IMR-90 (cell line): Measurements from ENCODE around the gene NDST3. TPM values are rescaled to one million over a fixed set of nuclear protein-coding genes. Genes with fewer than 3 reads are reported as not detected.
A peak's percentile ranks its signal among the peaks of the same experiment; 100 is the strongest.

ENCODE experiments used
- ATAC-seq: fragments of 200-7000 bp; cut with Tn5 transposase; 2 replicates; pipeline ENCODE4 v1.9.1; 2020; ENCODE audit warnings: low read depth, mild to moderate bottlenecking, moderate library complexity
- BruUV-seq: library from RNA; stranded (reverse); fragments of 400-500 nt; replicated peaks from 2 replicates; lab custom pipeline; 2021; lab: Mats Ljungman, UMichigan
- CTCF ChIA-PET: fragments of 300-600 bp; formaldehyde crosslinking; extraction: SDS; loops from one replicate; lab custom pipeline; 2021; ENCODE audit warnings: antibody characterized with exemption; lab: Yijun Ruan, JAX
- POLR2A ChIA-PET: fragments of 300-600 bp; sonication (Branson Sonifier 250); formaldehyde crosslinking; loops from one replicate; lab custom pipeline; 2022; ENCODE audit warnings: antibody characterized with exemption; ENCODE audit not compliant: unreplicated experiment; lab: Charles Lee
- DNase-seq: peaks from one replicate; pipeline ENCODE4 v3.0.0; 2013
- H2AFZ ChIP-seq: replicated peaks from 2 replicates; pipeline ENCODE3; 2013; ENCODE audit warnings: low read length, mild to moderate bottlenecking; ENCODE audit not compliant: poor library complexity
- H2AK5ac ChIP-seq: 2 replicates; pipeline ENCODE4 v1.6.1; 2013; ENCODE audit warnings: low read depth, low read length, inconsistent platforms
- H2AK9ac ChIP-seq: replicated peaks from 2 replicates; pipeline ENCODE3; 2013; ENCODE audit warnings: mild to moderate bottlenecking, low read depth, low read length, moderate library complexity; ENCODE audit not compliant: poor library complexity
- H2BK120ac ChIP-seq: 2 replicates; pipeline ENCODE4 v1.6.1; 2013; ENCODE audit warnings: low read depth, low read length, inconsistent platforms
- H2BK15ac ChIP-seq: 3 replicates; pipeline ENCODE4 v1.6.1; 2013; ENCODE audit warnings: low read depth, low read length, inconsistent platforms
- H2BK20ac ChIP-seq: 2 replicates; pipeline ENCODE4 v1.6.1; 2013; ENCODE audit warnings: low read depth, mild to moderate bottlenecking, inconsistent platforms, low read length, moderate library complexity
- H2BK5ac ChIP-seq: 2 replicates; pipeline ENCODE4 v1.6.1; 2013; ENCODE audit warnings: mild to moderate bottlenecking, low read depth, low read length, inconsistent platforms; ENCODE audit not compliant: poor library complexity, severe bottlenecking
- H3K14ac ChIP-seq: replicated peaks from 2 replicates; pipeline ENCODE4 v1.6.1; 2013; ENCODE audit warnings: low read depth, low read length, inconsistent platforms
- H3K18ac ChIP-seq: 2 replicates; pipeline ENCODE4 v1.6.1; 2013; ENCODE audit warnings: low read depth, low read length, control low read depth
- H3K23ac ChIP-seq: 2 replicates; pipeline ENCODE4 v1.6.1; 2013; ENCODE audit warnings: low read depth, low read length, inconsistent platforms
- H3K27ac ChIP-seq: 2 replicates; pipeline ENCODE4 v1.5.1; 2013; ENCODE audit warnings: mild to moderate bottlenecking, control low read depth, low read length; ENCODE audit not compliant: insufficient read depth
- H3K27me3 ChIP-seq: 2 replicates; pipeline ENCODE4 v1.6.1; 2013; ENCODE audit warnings: low read length; ENCODE audit not compliant: control insufficient read depth, insufficient read depth
- H3K36me3 ChIP-seq: 2 replicates; pipeline ENCODE4 v1.6.1; 2013; ENCODE audit warnings: low read length, mixed read lengths; ENCODE audit not compliant: control insufficient read depth, insufficient read depth
- H3K4ac ChIP-seq: 2 replicates; pipeline ENCODE4 v1.6.1; 2013; ENCODE audit warnings: low read depth, low read length, inconsistent platforms
- H3K4me1 ChIP-seq: 2 replicates; pipeline ENCODE4 v1.6.1; 2013; ENCODE audit warnings: low read length, mixed read lengths; ENCODE audit not compliant: control insufficient read depth, insufficient read depth
- H3K4me2 ChIP-seq: 2 replicates; pipeline ENCODE4 v1.6.1; 2013; ENCODE audit warnings: low read depth, mild to moderate bottlenecking, control low read depth, low read length, moderate library complexity
- H3K4me3 ChIP-seq: 2 replicates; pipeline ENCODE4 v1.5.1; 2013; ENCODE audit warnings: low read depth, mild to moderate bottlenecking, control low read depth, low read length, moderate library complexity; ENCODE audit not compliant: insufficient read depth
- H3K56ac ChIP-seq: 2 replicates; pipeline ENCODE4 v1.6.1; 2013; ENCODE audit warnings: low read length, inconsistent platforms; ENCODE audit not compliant: insufficient read depth; ENCODE audit errors: extremely low read depth
- H3K79me1 ChIP-seq, 2 experiments: 2 replicates each; pipeline ENCODE4 v1.6.1; 2013; ENCODE audit warnings: low read length in 2 of 2, inconsistent platforms in 1 of 2, low read depth in 1 of 2
- H3K9ac ChIP-seq: 2 replicates; pipeline ENCODE4 v1.6.1; 2013; ENCODE audit warnings: low read depth, low read length, control low read depth
- H3K9me1 ChIP-seq: 2 replicates; pipeline ENCODE4 v1.6.1; 2013; ENCODE audit warnings: low read length, inconsistent platforms; ENCODE audit not compliant: insufficient read depth
- H3K9me3 ChIP-seq: 2 replicates; pipeline ENCODE4 v1.6.1; 2013; ENCODE audit warnings: low read length; ENCODE audit not compliant: control insufficient read depth, insufficient read depth
- H4K20me1 ChIP-seq: 2 replicates; pipeline ENCODE4 v1.6.1; 2013; ENCODE audit warnings: low read length, inconsistent platforms; ENCODE audit not compliant: insufficient read depth
- H4K5ac ChIP-seq: 2 replicates; pipeline ENCODE4 v1.6.1; 2013; ENCODE audit warnings: mild to moderate bottlenecking, low read depth, low read length, control low read depth
- H4K8ac ChIP-seq, 2 experiments: 2 replicates each; pipeline ENCODE4 v1.6.1; 2013; ENCODE audit warnings: low read depth in 2 of 2, low read length in 2 of 2, control low read depth in 1 of 2, inconsistent platforms in 1 of 2
- H4K91ac ChIP-seq: 2 replicates; pipeline ENCODE4 v1.6.1; 2013; ENCODE audit warnings: low read depth, low read length, inconsistent platforms; ENCODE audit not compliant: insufficient read depth
- CEBPB ChIP-seq: IDR thresholded peaks from 2 replicates; pipeline ENCODE4 v1.6.1; 2012; ENCODE audit warnings: low read depth, low read length, improper control_type of control experiment
- MXI1 ChIP-seq: IDR thresholded peaks from 2 replicates; pipeline ENCODE4 v1.6.1; 2012; ENCODE audit warnings: low read depth, mild to moderate bottlenecking, low read length, moderate library complexity, borderline replicate concordance
- WGBS, 2 experiments: methylation state at CpG; one replicate each; pipeline versions ENCODE4 v1.1.5 to v1.1.7; 2013; ENCODE audit warnings: missing lambda C conversion rate in 2 of 2; ENCODE audit not compliant: insufficient read length in 1 of 2; ENCODE audit errors: extremely low coverage in 2 of 2; 5-methylcytosine and 5-hydroxymethylcytosine counted together
- dilution Hi-C: fragments of 300-500 bp; cut with HindIII; formaldehyde crosslinking; loops from one replicate; pipeline ENCODE4 v1.14.3; 2018; ENCODE audit warnings: low sequenced_read_pairs; ENCODE audit not compliant: unreplicated experiment
- in situ Hi-C: fragments of 300-500 bp; cut with MboI; formaldehyde crosslinking; loops from 3 replicates; pipeline ENCODE4 v1.14.3; 2019; ENCODE audit warnings: low sequenced_read_pairs, inconsistent platforms, mixed read lengths
- intact Hi-C: fragments of 100-400 bp; cut with micrococcal nuclease; formaldehyde crosslinking; loops from 2 replicates; pipeline ENCODE4 v1.10.0; 2022
- polyA plus RNA-seq, 3 experiments: library from polyadenylated mRNA; depleted of rRNA; stranded (reverse); fragments of >200 nt; gene quantifications; 2 replicates each; pipeline ENCODE4 v1.2.3, GENCODE V29; 2012; ENCODE audit warnings: low replicate concordance in 1 of 3
- total RNA-seq: library from RNA; depleted of rRNA; stranded (reverse); fragments of >200 nt; gene quantifications from 2 replicates; pipeline ENCODE4 v1.2.3, GENCODE V29; 2012

The NDST3 gene
- total and polyA plus RNA-seq, 2 of the 4 experiments (the other 2 are of a cell fraction): 0.10 to 0.18 TPM

DNA sequence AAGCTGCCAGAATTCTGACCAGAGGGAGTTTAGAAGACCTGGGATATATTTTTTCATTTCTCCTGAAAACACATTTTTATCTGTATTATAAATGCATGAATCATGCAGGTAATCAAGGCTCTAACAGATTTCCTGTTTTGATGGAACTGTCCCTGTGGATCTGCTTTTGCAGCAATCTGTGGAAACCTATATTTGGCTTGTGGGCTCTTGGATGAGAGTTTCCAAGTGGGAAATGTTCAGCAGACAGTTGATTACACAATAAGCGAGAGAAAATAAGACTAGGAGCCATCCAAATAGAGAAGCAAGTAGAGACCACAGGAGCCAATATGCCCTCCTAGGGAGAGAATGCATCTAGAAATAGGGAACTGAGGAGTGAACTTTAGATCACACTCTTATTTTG, 105.0 kb downstream of the NDST3 start:
- no peak overlapping the region for H2BK5ac ChIP-seq
- no peak overlapping the region for H3K56ac ChIP-seq
- no peak overlapping the region for H3K4me2 ChIP-seq
- H4K91ac ChIP-seq: no peak overlapping the region
- H3K4ac ChIP-seq: no peak overlapping the region
- H3K9me1 ChIP-seq: no peaks in the 10 kb centered on the region
- intact Hi-C loops: no loop called here
- dilution Hi-C loops: no loop called here
- H2BK20ac ChIP-seq: no peak overlapping the region
- ChIA-PET CTCF (no interaction called here), POLR2A (no interaction called here)
- H3K27me3 ChIP-seq: no peaks in the 10 kb centered on the region
- DNase-seq: no peak
- H2AK9ac ChIP-seq: no peak overlapping the region
- no peak overlapping the region for H3K18ac ChIP-seq
- no peaks in the 10 kb centered on the region for H3K4me1 ChIP-seq
- H3K27ac ChIP-seq: no peak overlapping the region
- H3K14ac ChIP-seq: no peak overlapping the region
- H3K9me3 ChIP-seq: no peaks in the 10 kb centered on the region
- no peaks in the 10 kb centered on the region for H3K79me1 ChIP-seq
- no peak overlapping the region for H3K9ac ChIP-seq
- in situ Hi-C loops: no loop called here
- ATAC-seq: no peak
- H3K36me3 ChIP-seq: no peaks in the 10 kb centered on the region
- H4K8ac ChIP-seq: no peak overlapping the region
- no peaks in the 10 kb centered on the region for H4K20me1 ChIP-seq
- no CpG with 5 or more reads among the region's 1 CpG for WGBS, 2 experiments
- H2BK120ac ChIP-seq: no peak overlapping the region
- TF ChIP-seq MXI1 (no peak), CEBPB (peak; percentile 40)
- H2AK5ac ChIP-seq: no peak overlapping the region
- H2BK15ac ChIP-seq: no peak overlapping the region
- no peak overlapping the region for H4K5ac ChIP-seq
- H3K23ac ChIP-seq: no peak overlapping the region
- no TSS peak for BruUV-seq
- H2AFZ ChIP-seq: no peak overlapping the region
- H3K4me3 ChIP-seq: no peak overlapping the region
